CD4-positive, alpha-beta memory T cell (primary cell): Measurements from ENCODE around the gene ZNF236. TPM values are rescaled to one million over a fixed set of nuclear protein-coding genes. Genes with fewer than 3 reads are reported as not detected.

Experiments used
- CTCF ChIA-PET: fragments of 350-600 bp; sonication (Branson Sonifier 250); formaldehyde crosslinking; loops from one replicate; lab custom pipeline; 2021; ENCODE audit warnings: inconsistent platforms; ENCODE audit not compliant: partially characterized antibody; lab: Charles Lee
- POLR2A ChIA-PET: fragments of 350-600 bp; sonication (Branson Sonifier 250); formaldehyde crosslinking; loops from one replicate; lab custom pipeline; 2021; ENCODE audit not compliant: partially characterized antibody; lab: Charles Lee
- DNase-seq, 5 donors: peaks; one replicate each; pipeline versions ENCODE4 v3.0.0 to v3.0.0-alpha.2; 2020 to 2022; ENCODE audit warnings: mixed read lengths in 1 of 5
- H3K27ac ChIP-seq: one replicate; pipeline ENCODE4 v1.7.0; 2013; ENCODE audit warnings: low read depth, low read length
- H3K27me3 ChIP-seq: 2 replicates; pipeline ENCODE4 v1.7.0; 2013; ENCODE audit warnings: mild to moderate bottlenecking, low read length, moderate library complexity; ENCODE audit not compliant: insufficient read depth
- H3K36me3 ChIP-seq: 2 replicates; pipeline ENCODE4 v1.7.0; 2013; ENCODE audit warnings: mild to moderate bottlenecking, low read length, moderate library complexity; ENCODE audit not compliant: insufficient read depth
- H3K4me1 ChIP-seq: 2 replicates; pipeline ENCODE4 v1.7.0; 2013; ENCODE audit warnings: mild to moderate bottlenecking, low read length, moderate library complexity; ENCODE audit not compliant: insufficient read depth
- H3K4me3 ChIP-seq, 2 donors: one replicate each; pipeline ENCODE4 v1.7.0; 2013; ENCODE audit warnings: low read length in 2 of 2, mild to moderate bottlenecking in 1 of 2
- H3K9me3 ChIP-seq, 2 donors: one replicate each; pipeline ENCODE4 v1.7.0; 2013; ENCODE audit warnings: low read length in 2 of 2, control low read depth in 1 of 2; ENCODE audit not compliant: control insufficient read depth in 1 of 2
- H3K27ac Mint-ChIP-seq, 7 donors: one replicate each; pipeline ENCODE4 v1.8.0; 2020 to 2021; ENCODE audit warnings: mixed read lengths in 7 of 7, mild to moderate bottlenecking in 6 of 7, inconsistent platforms in 3 of 7, moderate library complexity in 3 of 7
- H3K27me3 Mint-ChIP-seq, 2 donors: one replicate each; pipeline ENCODE4 v1.8.0; 2020 to 2021; ENCODE audit warnings: mixed read lengths in 2 of 2
- H3K36me3 Mint-ChIP-seq, 2 donors: one replicate each; pipeline ENCODE4 v1.8.0; 2020 to 2021; ENCODE audit warnings: mixed read lengths in 2 of 2, inconsistent platforms in 1 of 2, mild to moderate bottlenecking in 1 of 2
- H3K4me1 Mint-ChIP-seq, 4 donors: one replicate each; pipeline ENCODE4 v1.8.0; 2020 to 2021; ENCODE audit warnings: mixed read lengths in 4 of 4, mild to moderate bottlenecking in 1 of 4
- H3K4me3 Mint-ChIP-seq, 8 donors: one replicate each; pipeline ENCODE4 v1.8.0; 2020 to 2021; ENCODE audit warnings: mixed read lengths in 8 of 8, mild to moderate bottlenecking in 7 of 8, moderate library complexity in 6 of 8, inconsistent platforms in 3 of 8
- H3K9me3 Mint-ChIP-seq, 8 donors: one replicate each; pipeline ENCODE4 v1.8.0; 2020 to 2021; ENCODE audit warnings: mixed read lengths in 8 of 8, mild to moderate bottlenecking in 5 of 8, inconsistent platforms in 3 of 8, moderate library complexity in 1 of 8
- intact Hi-C: fragments of 100-400 bp; cut with micrococcal nuclease; formaldehyde crosslinking; loops from one replicate; pipeline ENCODE4 v1.15.1; 2023
- polyA plus RNA-seq, 2 donors: library from polyadenylated mRNA; unstranded; fragments of 300-500 nt; fragmentation: Illumina TruSeq; gene quantifications; one replicate each; pipeline ENCODE4 v1.2.3, GENCODE V29; 2021
- total RNA-seq, 2 experiments: library from RNA; stranded (reverse); gene quantifications; one replicate each; pipeline ENCODE4 v1.2.3, GENCODE V29; 2021

Gene ZNF236
- total and polyA plus RNA-seq, 4 experiments from 2014 or later: 2.0 to 29.1 (median 18.8) TPM

- Histone ChIP-seq H3K9me3 (no peaks in the 10 kb centered on the region), H3K4me3 (no peak overlapping the region), H3K36me3 (no peaks in the 10 kb centered on the region), H3K27ac (no peak overlapping the region), H3K27me3 (no peaks in the 10 kb centered on the region), H3K4me1 (peaks cover 8% of the 10 kb centered on the region)
- no peaks in the 10 kb centered on the region for H3K27me3 Mint-ChIP-seq
- H3K4me3 Mint-ChIP-seq: no peak overlapping the region
- POLR2A ChIA-PET: no interaction called here
- intact Hi-C loops: no loop called here
- no peak overlapping the region for H3K27ac Mint-ChIP-seq
- H3K36me3 Mint-ChIP-seq: no peaks in the 10 kb centered on the region
- H3K4me1 Mint-ChIP-seq: peaks cover 24 to 35% (median 29%) of the 10 kb centered on the region in 4 donors
- CTCF ChIA-PET: interaction anchor here (1.0 to 1.8 kb wide), 2 partner anchors 36 to 38 kb away, joined by 3 to 4 read pairs; no protein-coding TSS in a partner anchor
- DNase-seq: no peak
- no peaks in the 10 kb centered on the region for H3K9me3 Mint-ChIP-seq
Observed at GRCh38 chr18:76839086-76839794, 16.9 kb downstream of the ZNF236 start.

GRCh38 chr18:76842837-76843530 is 20.6 kb downstream of the ZNF236 start:
- Histone ChIP-seq H3K36me3 (no peaks in the 10 kb centered on the region), H3K9me3 (no peaks in the 10 kb centered on the region), H3K4me1 (peaks cover 8% of the 10 kb centered on the region), H3K27ac (no peak overlapping the region), H3K4me3 (no peak overlapping the region), H3K27me3 (no peaks in the 10 kb centered on the region)
- H3K27ac Mint-ChIP-seq: no peak overlapping the region
- H3K4me3 Mint-ChIP-seq: no peak overlapping the region
- CTCF ChIA-PET: interaction anchor here (0.6 to 1.1 kb wide), 3 partner anchors 31 to 112 kb away, joined by 3 to 5 read pairs (median 3); no protein-coding TSS in a partner anchor
- POLR2A ChIA-PET: no interaction called here
- H3K9me3 Mint-ChIP-seq: no peaks in the 10 kb centered on the region
- no peak for DNase-seq
- H3K4me1 Mint-ChIP-seq: peaks cover 22 to 41% (median 26%) of the 10 kb centered on the region in 4 donors
- no peaks in the 10 kb centered on the region for H3K36me3 Mint-ChIP-seq
- no peaks in the 10 kb centered on the region for H3K27me3 Mint-ChIP-seq
- intact Hi-C loops: no loop called here

- H3K36me3 Mint-ChIP-seq: no peaks in the 10 kb centered on the region
- intact Hi-C loops: no loop called here
- no peaks in the 10 kb centered on the region for H3K9me3 Mint-ChIP-seq
- H3K36me3 ChIP-seq: no peaks in the 10 kb centered on the region
- CTCF ChIA-PET: interaction anchor here (1.1 to 3.2 kb wide), 3 partner anchors 10 to 42 kb away, joined by 3 to 18 read pairs (median 4); no protein-coding TSS in a partner anchor
- H3K4me3 ChIP-seq: no peak overlapping the region
- no peak overlapping the region for H3K4me3 Mint-ChIP-seq
- H3K4me1 ChIP-seq: peaks cover under 1% of the 10 kb centered on the region
- peak overlapping the region in 3 of 7 donors; percentile 22 to 74 (median 64) for H3K27ac Mint-ChIP-seq
- POLR2A ChIA-PET: no interaction called here
- H3K27me3 ChIP-seq: no peaks in the 10 kb centered on the region
- H3K4me1 Mint-ChIP-seq: peaks cover 16 to 39% (median 25%) of the 10 kb centered on the region in 4 donors
- no peaks in the 10 kb centered on the region for H3K27me3 Mint-ChIP-seq
- DNase-seq: no peak
- no peaks in the 10 kb centered on the region for H3K9me3 ChIP-seq
- no peak overlapping the region for H3K27ac ChIP-seq
Observed at GRCh38 chr18:76844144-76844543, 21.8 kb downstream of the ZNF236 start.

- H3K27me3 Mint-ChIP-seq: no peaks in the 10 kb centered on the region
- Histone ChIP-seq H3K4me1 (peaks cover 7% of the 10 kb centered on the region), H3K9me3 (no peaks in the 10 kb centered on the region), H3K27me3 (no peaks in the 10 kb centered on the region), H3K36me3 (no peaks in the 10 kb centered on the region), H3K4me3 (no peak overlapping the region), H3K27ac (no peak overlapping the region)
- peaks cover 0 to 2% of the 10 kb centered on the region in 2 donors for H3K36me3 Mint-ChIP-seq
- POLR2A ChIA-PET: no interaction called here
- intact Hi-C loops: no loop called here
- no peaks in the 10 kb centered on the region for H3K9me3 Mint-ChIP-seq
- CTCF ChIA-PET: interaction anchor here (1.1 to 3.2 kb wide), 4 partner anchors 10 to 42 kb away, joined by 3 to 18 read pairs (median 4); no protein-coding TSS in a partner anchor
- H3K4me3 Mint-ChIP-seq: no peak overlapping the region
- H3K4me1 Mint-ChIP-seq: peaks cover 19 to 37% (median 25%) of the 10 kb centered on the region in 4 donors
- H3K27ac Mint-ChIP-seq: peak overlapping the region in 1 of 7 donors; percentile 10
- DNase-seq: no peak
Observed at GRCh38 chr18:76844742-76845477, 22.6 kb downstream of the ZNF236 start.

- Histone ChIP-seq H3K36me3 (no peaks in the 10 kb centered on the region), H3K9me3 (no peaks in the 10 kb centered on the region), H3K27me3 (no peaks in the 10 kb centered on the region), H3K4me1 (peaks cover 9% of the 10 kb centered on the region), H3K27ac (no peak overlapping the region), H3K4me3 (no peak overlapping the region)
- CTCF ChIA-PET: interaction anchor here (1.6 to 3.2 kb wide), 2 partner anchors 27 to 44 kb away, joined by 3 to 18 read pairs; no protein-coding TSS in a partner anchor
- peaks cover 19 to 37% (median 26%) of the 10 kb centered on the region in 4 donors for H3K4me1 Mint-ChIP-seq
- H3K4me3 Mint-ChIP-seq: no peak overlapping the region
- DNase-seq: no peak
- peaks cover 0 to 2% of the 10 kb centered on the region in 2 donors for H3K36me3 Mint-ChIP-seq
- intact Hi-C loops: no loop called here
- no peaks in the 10 kb centered on the region for H3K27me3 Mint-ChIP-seq
- H3K9me3 Mint-ChIP-seq: no peaks in the 10 kb centered on the region
- H3K27ac Mint-ChIP-seq: no peak overlapping the region
- POLR2A ChIA-PET: no interaction called here
Observed at GRCh38 chr18:76846217-76846616, 23.9 kb downstream of the ZNF236 start.

GRCh38 chr18:76847916-76848315 is 25.6 kb downstream of the ZNF236 start:
- POLR2A ChIA-PET: no interaction called here
- H3K4me3 ChIP-seq: no peak overlapping the region
- no peaks in the 10 kb centered on the region for H3K36me3 ChIP-seq
- H3K36me3 Mint-ChIP-seq: peaks cover 15 to 17% of the 10 kb centered on the region in 2 donors
- H3K4me1 Mint-ChIP-seq: peaks cover 18 to 37% (median 26%) of the 10 kb centered on the region in 4 donors
- no peak overlapping the region for H3K27ac Mint-ChIP-seq
- no peak overlapping the region for H3K27ac ChIP-seq
- intact Hi-C loops: no loop called here
- H3K4me1 ChIP-seq: peaks cover 9% of the 10 kb centered on the region
- CTCF ChIA-PET: interaction anchor here (1.2 to 4.7 kb wide), 2 partner anchors 14 to 45 kb away, joined by 3 to 21 read pairs; no protein-coding TSS in a partner anchor
- DNase-seq: no peak
- H3K27me3 Mint-ChIP-seq: no peaks in the 10 kb centered on the region
- H3K27me3 ChIP-seq: no peaks in the 10 kb centered on the region
- H3K4me3 Mint-ChIP-seq: no peak overlapping the region
- no peaks in the 10 kb centered on the region for H3K9me3 Mint-ChIP-seq
- no peaks in the 10 kb centered on the region for H3K9me3 ChIP-seq
